ENCODE data around the gene KCNJ18. TPM values are rescaled to one million over a fixed set of nuclear protein-coding genes. Genes with fewer than 3 reads are reported as not detected.
"Not testable (repeated sequence)": the region's sequence is repeated elsewhere in the genome, so short reads cannot be mapped to it uniquely, and the experiment has no call there.

Gene KCNJ18
- polyA plus RNA-seq, 1 donor (not counting 4 experiments of a cell fraction or from before 2014, with no cell fraction given), result not detected

- no peaks in the 10 kb centered on the region for H3K36me3 ChIP-seq (ENCODE audit: control insufficient read depth in 2 of 2, extremely low read depth in 1 of 2, insufficient read depth in 2 of 2, low read length in 2 of 2)
- no peaks in the 10 kb centered on the region for H4K20me1 ChIP-seq (ENCODE audit: control insufficient read depth, extremely low read depth, insufficient read depth, low read length)
- no peaks in the 10 kb centered on the region for H3K27me3 ChIP-seq (ENCODE audit: control insufficient read depth, extremely low read depth, insufficient read depth, low read length)
- no peak overlapping the region for H3K27ac ChIP-seq (ENCODE audit: control insufficient read depth, insufficient read depth, low read length)
- H3K9ac ChIP-seq (ENCODE audit: control insufficient read depth, extremely low read depth, insufficient read depth, low read length), result no peak overlapping the region
- no peaks in the 10 kb centered on the region for H3K4me1 ChIP-seq (ENCODE audit: control insufficient read depth, extremely low read depth, insufficient read depth, low read length)
- no peak overlapping the region for H3K4me3 ChIP-seq (ENCODE audit: control insufficient read depth in 2 of 3, extremely low read depth in 1 of 3, insufficient read depth in 2 of 3, low read depth in 1 of 3, low read length in 3 of 3)
- H2AFZ ChIP-seq (ENCODE audit: control insufficient read depth, low read length), result no peak overlapping the region
- no peaks in the 10 kb centered on the region for H3K79me2 ChIP-seq (ENCODE audit: control insufficient read depth, insufficient read depth, low read length)
- peaks cover 12% of the 10 kb centered on the region for H3K9me3 ChIP-seq (ENCODE audit: control insufficient read depth, low read depth, low read length)
- no peak for FAIRE-seq
- no peak for TF ChIP-seq EZH2 (IDR thresholded peaks at IDR 0.05; ENCODE audit: low read length)
- TF ChIP-seq, protein P1, sequence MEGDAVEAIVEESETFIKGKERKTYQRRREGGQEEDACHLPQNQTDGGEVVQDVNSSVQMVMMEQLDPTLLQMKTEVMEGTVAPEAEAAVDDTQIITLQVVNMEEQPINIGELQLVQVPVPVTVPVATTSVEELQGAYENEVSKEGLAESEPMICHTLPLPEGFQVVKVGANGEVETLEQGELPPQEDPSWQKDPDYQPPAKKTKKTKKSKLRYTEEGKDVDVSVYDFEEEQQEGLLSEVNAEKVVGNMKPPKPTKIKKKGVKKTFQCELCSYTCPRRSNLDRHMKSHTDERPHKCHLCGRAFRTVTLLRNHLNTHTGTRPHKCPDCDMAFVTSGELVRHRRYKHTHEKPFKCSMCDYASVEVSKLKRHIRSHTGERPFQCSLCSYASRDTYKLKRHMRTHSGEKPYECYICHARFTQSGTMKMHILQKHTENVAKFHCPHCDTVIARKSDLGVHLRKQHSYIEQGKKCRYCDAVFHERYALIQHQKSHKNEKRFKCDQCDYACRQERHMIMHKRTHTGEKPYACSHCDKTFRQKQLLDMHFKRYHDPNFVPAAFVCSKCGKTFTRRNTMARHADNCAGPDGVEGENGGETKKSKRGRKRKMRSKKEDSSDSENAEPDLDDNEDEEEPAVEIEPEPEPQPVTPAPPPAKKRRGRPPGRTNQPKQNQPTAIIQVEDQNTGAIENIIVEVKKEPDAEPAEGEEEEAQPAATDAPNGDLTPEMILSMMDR (optimal IDR thresholded peaks at IDR 0.05 in 1 of 3, IDR thresholded peaks at IDR 0.05 in 1 of 3, conservative IDR thresholded peaks at IDR 0.05 in 1 of 3; ENCODE audit: extremely low read depth in 1 of 3, insufficient read depth in 2 of 3, low read length in 3 of 3), result no peak
- H3K9me1 ChIP-seq (ENCODE audit: control insufficient read depth, extremely low read depth, insufficient read depth, low read length), result no peaks in the 10 kb centered on the region
- dilution Hi-C loops (cut with MboI; ENCODE audit: extremely low pct_ligation_motif_present, low sequenced_read_pairs), result loop anchor here (25.0 kb wide), 1 partner anchor 277 kb away; no protein-coding TSS in a partner anchor
- DNase-seq (ENCODE audit: low read depth, low spot score), result no peak
- no peak overlapping the region for H3K4me2 ChIP-seq (ENCODE audit: control insufficient read depth, extremely low read depth, insufficient read depth, low read depth, low read length)
These were observed 2.7 kb upstream of the KCNJ18 start for GRCh38 chr17:21689604-21690003.

GRCh38 chr17:21690811-21691210 is 1.5 kb upstream of the KCNJ18 start:
- H3K9me3 ChIP-seq (ENCODE audit: control insufficient read depth, low read depth, low read length), result peaks cover 11% of the 10 kb centered on the region
- FAIRE-seq; H3K4me1 ChIP-seq (ENCODE audit: control insufficient read depth, extremely low read depth, insufficient read depth, low read length); H3K36me3 ChIP-seq (ENCODE audit: control insufficient read depth in 2 of 2, extremely low read depth in 1 of 2, insufficient read depth in 2 of 2, low read length in 2 of 2); H3K27ac ChIP-seq (ENCODE audit: control insufficient read depth, insufficient read depth, low read length); H3K9me1 ChIP-seq (ENCODE audit: control insufficient read depth, extremely low read depth, insufficient read depth, low read length); H3K9ac ChIP-seq (ENCODE audit: control insufficient read depth, extremely low read depth, insufficient read depth, low read length); H4K20me1 ChIP-seq (ENCODE audit: control insufficient read depth, extremely low read depth, insufficient read depth, low read length); H3K4me3 ChIP-seq (ENCODE audit: control insufficient read depth in 2 of 3, extremely low read depth in 1 of 3, insufficient read depth in 2 of 3, low read depth in 1 of 3, low read length in 3 of 3); H2AFZ ChIP-seq (ENCODE audit: control insufficient read depth, low read length); DNase-seq (ENCODE audit: low read depth, low spot score); H3K27me3 ChIP-seq (ENCODE audit: control insufficient read depth, extremely low read depth, insufficient read depth, low read length); H3K79me2 ChIP-seq (ENCODE audit: control insufficient read depth, insufficient read depth, low read length); H3K4me2 ChIP-seq (ENCODE audit: control insufficient read depth, extremely low read depth, insufficient read depth, low read depth, low read length): not testable (repeated sequence)
- dilution Hi-C loops (cut with MboI; ENCODE audit: extremely low pct_ligation_motif_present, low sequenced_read_pairs), result loop anchor here (25.0 kb wide), 1 partner anchor 279 kb away; no protein-coding TSS in a partner anchor

DNA sequence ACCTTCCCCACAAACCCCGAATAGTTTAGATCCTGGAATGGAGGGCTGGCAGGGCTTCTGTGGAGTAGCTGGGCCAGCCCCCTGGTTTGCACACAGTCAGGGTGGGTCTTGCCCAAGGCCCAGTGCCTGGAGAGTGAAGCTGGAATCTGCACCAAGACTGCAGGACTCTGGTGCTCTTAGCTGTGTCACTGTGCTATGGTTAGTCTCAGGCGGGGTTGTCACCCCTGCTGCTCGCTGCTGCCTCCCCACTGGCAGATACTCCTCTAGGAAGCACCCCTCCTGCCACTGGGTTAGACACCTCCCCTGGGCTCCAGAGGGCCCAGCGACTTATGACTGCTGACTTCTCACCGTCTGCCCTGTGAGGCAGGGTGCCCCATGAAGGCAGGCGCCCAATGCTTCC is 842 bp upstream of the KCNJ18 start:
- H3K27ac ChIP-seq (ENCODE audit: control insufficient read depth, insufficient read depth, low read length); DNase-seq (ENCODE audit: low read depth, low spot score); H4K20me1 ChIP-seq (ENCODE audit: control insufficient read depth, extremely low read depth, insufficient read depth, low read length); H3K9me1 ChIP-seq (ENCODE audit: control insufficient read depth, extremely low read depth, insufficient read depth, low read length); H3K36me3 ChIP-seq (ENCODE audit: control insufficient read depth in 2 of 2, extremely low read depth in 1 of 2, insufficient read depth in 2 of 2, low read length in 2 of 2); H3K4me2 ChIP-seq (ENCODE audit: control insufficient read depth, extremely low read depth, insufficient read depth, low read depth, low read length); H3K4me3 ChIP-seq (ENCODE audit: control insufficient read depth in 2 of 3, extremely low read depth in 1 of 3, insufficient read depth in 2 of 3, low read depth in 1 of 3, low read length in 3 of 3); H2AFZ ChIP-seq (ENCODE audit: control insufficient read depth, low read length); H3K79me2 ChIP-seq (ENCODE audit: control insufficient read depth, insufficient read depth, low read length); H3K9me3 ChIP-seq (ENCODE audit: control insufficient read depth, low read depth, low read length); H3K4me1 ChIP-seq (ENCODE audit: control insufficient read depth, extremely low read depth, insufficient read depth, low read length); H3K27me3 ChIP-seq (ENCODE audit: control insufficient read depth, extremely low read depth, insufficient read depth, low read length); H3K9ac ChIP-seq (ENCODE audit: control insufficient read depth, extremely low read depth, insufficient read depth, low read length); FAIRE-seq: not testable (repeated sequence)
- dilution Hi-C loops (cut with MboI; ENCODE audit: extremely low pct_ligation_motif_present, low sequenced_read_pairs), result loop anchor here (25.0 kb wide), 1 partner anchor 279 kb away; no protein-coding TSS in a partner anchor

DNA sequence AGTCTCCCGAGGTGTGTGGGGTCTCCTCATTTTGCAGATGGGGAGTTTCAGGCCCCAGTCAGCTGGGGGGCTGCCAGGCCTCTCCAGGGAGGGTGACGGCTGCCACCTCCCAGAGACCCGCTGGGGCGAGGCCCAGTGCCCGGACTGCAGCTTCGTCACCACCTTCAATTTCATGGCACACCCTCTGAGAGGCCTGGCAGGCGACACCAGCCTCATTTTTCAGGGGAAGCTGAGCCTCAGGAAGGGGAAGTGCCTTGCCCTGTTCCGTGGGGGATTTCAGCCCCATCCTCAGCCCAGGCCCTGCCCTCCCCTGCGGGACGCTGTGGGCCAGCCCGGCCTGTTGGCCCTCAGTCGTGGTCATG is 362 bp downstream of the KCNJ18 start:
- not testable (repeated sequence) for H3K79me2 ChIP-seq (ENCODE audit: control insufficient read depth, insufficient read depth, low read length); H3K9me3 ChIP-seq (ENCODE audit: control insufficient read depth, low read depth, low read length); H3K4me2 ChIP-seq (ENCODE audit: control insufficient read depth, extremely low read depth, insufficient read depth, low read depth, low read length); H3K27me3 ChIP-seq (ENCODE audit: control insufficient read depth, extremely low read depth, insufficient read depth, low read length); H3K9ac ChIP-seq (ENCODE audit: control insufficient read depth, extremely low read depth, insufficient read depth, low read length); H4K20me1 ChIP-seq (ENCODE audit: control insufficient read depth, extremely low read depth, insufficient read depth, low read length); H3K36me3 ChIP-seq (ENCODE audit: control insufficient read depth in 2 of 2, extremely low read depth in 1 of 2, insufficient read depth in 2 of 2, low read length in 2 of 2); H3K27ac ChIP-seq (ENCODE audit: control insufficient read depth, insufficient read depth, low read length); H3K9me1 ChIP-seq (ENCODE audit: control insufficient read depth, extremely low read depth, insufficient read depth, low read length); H3K4me1 ChIP-seq (ENCODE audit: control insufficient read depth, extremely low read depth, insufficient read depth, low read length); DNase-seq (ENCODE audit: low read depth, low spot score); FAIRE-seq; H3K4me3 ChIP-seq (ENCODE audit: control insufficient read depth in 2 of 3, extremely low read depth in 1 of 3, insufficient read depth in 2 of 3, low read depth in 1 of 3, low read length in 3 of 3); H2AFZ ChIP-seq (ENCODE audit: control insufficient read depth, low read length)
- dilution Hi-C loops (cut with MboI; ENCODE audit: extremely low pct_ligation_motif_present, low sequenced_read_pairs), result loop anchor here (25.0 kb wide), 1 partner anchor 280 kb away; no protein-coding TSS in a partner anchor

Data from keratinocyte (primary cell).